ENCODE measurements around the gene WNT5A. TPM values are rescaled to one million over a fixed set of nuclear protein-coding genes. Genes with fewer than 3 reads are reported as not detected.
"Not testable (repeated sequence)": the region's sequence is repeated elsewhere in the genome, so short reads cannot be mapped to it uniquely, and the experiment has no call there.

WNT5A gene
- total and polyA plus RNA-seq, 10 donors = 1.1 to 26.7 (median 11.3) TPM

DNA sequence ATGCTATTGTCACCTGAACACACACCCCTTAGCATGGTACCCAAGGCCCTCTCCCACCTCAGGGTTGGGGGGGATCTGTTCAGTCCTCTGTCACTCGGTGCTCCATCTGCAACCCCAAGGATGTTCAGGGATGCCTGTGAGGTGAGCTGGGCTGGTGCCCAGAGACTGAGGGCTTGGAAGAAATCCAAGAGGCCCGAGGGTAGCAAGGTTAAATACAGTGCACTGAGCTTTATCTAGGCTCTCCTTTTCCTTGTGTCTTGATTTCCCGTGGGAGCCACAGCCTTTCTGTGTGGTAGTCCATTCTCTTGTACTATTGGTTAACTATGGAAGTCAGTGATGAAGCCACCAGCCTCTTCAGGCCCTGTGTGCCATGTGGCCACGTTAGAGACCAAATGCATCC is 18.7 kb upstream of the WNT5A start:
- no peak for DNase-seq
- no peak for TF ChIP-seq POLR2AphosphoS5 (IDR thresholded peaks at IDR 0.05)
- TF ChIP-seq POLR2A (IDR thresholded peaks at IDR 0.05) = no peak
- TF ChIP-seq, protein P1, sequence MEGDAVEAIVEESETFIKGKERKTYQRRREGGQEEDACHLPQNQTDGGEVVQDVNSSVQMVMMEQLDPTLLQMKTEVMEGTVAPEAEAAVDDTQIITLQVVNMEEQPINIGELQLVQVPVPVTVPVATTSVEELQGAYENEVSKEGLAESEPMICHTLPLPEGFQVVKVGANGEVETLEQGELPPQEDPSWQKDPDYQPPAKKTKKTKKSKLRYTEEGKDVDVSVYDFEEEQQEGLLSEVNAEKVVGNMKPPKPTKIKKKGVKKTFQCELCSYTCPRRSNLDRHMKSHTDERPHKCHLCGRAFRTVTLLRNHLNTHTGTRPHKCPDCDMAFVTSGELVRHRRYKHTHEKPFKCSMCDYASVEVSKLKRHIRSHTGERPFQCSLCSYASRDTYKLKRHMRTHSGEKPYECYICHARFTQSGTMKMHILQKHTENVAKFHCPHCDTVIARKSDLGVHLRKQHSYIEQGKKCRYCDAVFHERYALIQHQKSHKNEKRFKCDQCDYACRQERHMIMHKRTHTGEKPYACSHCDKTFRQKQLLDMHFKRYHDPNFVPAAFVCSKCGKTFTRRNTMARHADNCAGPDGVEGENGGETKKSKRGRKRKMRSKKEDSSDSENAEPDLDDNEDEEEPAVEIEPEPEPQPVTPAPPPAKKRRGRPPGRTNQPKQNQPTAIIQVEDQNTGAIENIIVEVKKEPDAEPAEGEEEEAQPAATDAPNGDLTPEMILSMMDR (IDR thresholded peaks at IDR 0.05 in 8 of 11, conservative IDR thresholded peaks at IDR 0.05 in 3 of 11) = no peak
- Histone ChIP-seq H3K27me3 (replicated peaks in 1 of 7) (no peaks in the 10 kb centered on the region), H3K4me1 (no peaks in the 10 kb centered on the region), H3K27ac (no peak overlapping the region), H3K9me3 (no peaks in the 10 kb centered on the region), H3K36me3 (no peaks in the 10 kb centered on the region), H3K4me3 (no peak overlapping the region)
- intact Hi-C loops (cut with DNase I; ENCODE audit: low total_unique reads) = no loop called here
- WGBS, 5 donors = 57 to 72% (median 67%) methylated on average over 4 of the region's 4 CpGs

DNA sequence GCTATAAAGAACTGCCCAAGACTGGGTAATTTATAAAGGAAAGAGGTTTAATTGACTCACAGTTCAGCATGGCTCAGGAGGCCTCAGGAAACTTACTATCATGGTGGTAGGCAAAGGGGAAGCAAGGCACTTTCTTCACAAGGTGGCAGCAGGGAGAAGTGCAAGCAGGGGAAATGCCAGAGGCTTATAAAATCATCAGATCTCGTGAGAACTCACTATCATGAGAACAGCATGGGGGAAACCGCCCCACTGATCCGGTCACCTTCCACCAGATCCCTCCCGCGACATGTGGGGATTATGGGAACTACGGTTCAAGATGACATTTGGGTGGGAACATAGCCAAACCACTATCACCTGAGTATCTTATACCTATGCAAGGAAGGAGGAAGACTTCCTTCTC is 18.0 kb upstream of the WNT5A start:
- 58 to 66% (median 65%) methylated on average over 6 of the region's 6 CpGs for WGBS, 5 donors
- H3K9me3 ChIP-seq; H3K27ac ChIP-seq; H3K4me1 ChIP-seq; DNase-seq; H3K36me3 ChIP-seq; intact Hi-C loops (cut with DNase I; ENCODE audit: low total_unique reads); H3K27me3 ChIP-seq (replicated peaks in 1 of 7); H3K4me3 ChIP-seq: not testable (repeated sequence)

DNA sequence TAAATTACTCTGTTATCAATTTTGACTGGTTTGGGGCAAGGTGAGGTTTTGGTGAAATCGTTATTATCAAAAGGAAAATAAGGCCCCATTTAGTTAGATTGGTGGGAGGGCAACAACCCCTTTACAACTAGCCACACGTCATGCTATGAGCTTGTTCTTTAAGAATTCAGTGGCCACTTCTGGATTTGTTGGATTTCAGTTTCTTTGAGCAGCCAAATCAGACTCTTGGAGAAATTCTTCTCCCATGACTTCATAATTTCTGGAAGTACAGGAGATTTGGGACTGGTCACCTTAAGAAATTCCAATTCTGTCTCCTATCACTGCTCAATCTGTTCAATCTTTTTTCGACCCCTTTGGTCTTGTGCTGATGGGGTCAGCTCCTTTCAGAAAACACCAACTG is 14.8 kb upstream of the WNT5A start:
- H3K4me3 ChIP-seq = no peak overlapping the region
- DNase-seq = no peak
- no peaks in the 10 kb centered on the region for H3K9me3 ChIP-seq
- TF ChIP-seq, protein P1 (IDR thresholded peaks at IDR 0.05 in 8 of 11, conservative IDR thresholded peaks at IDR 0.05 in 3 of 11) = no peak
- TF ChIP-seq POLR2A (IDR thresholded peaks at IDR 0.05) (no peak), POLR2AphosphoS5 (IDR thresholded peaks at IDR 0.05) (no peak)
- intact Hi-C loops (cut with DNase I; ENCODE audit: low total_unique reads) = no loop called here
- H3K27ac ChIP-seq = no peak overlapping the region
- H3K27me3 ChIP-seq (replicated peaks in 1 of 7) = no peaks in the 10 kb centered on the region
- no peaks in the 10 kb centered on the region for H3K36me3 ChIP-seq
- WGBS, 5 donors = 79 to 90% (median 86%) methylated on average over 3 of the region's 3 CpGs
- no peaks in the 10 kb centered on the region for H3K4me1 ChIP-seq

DNA sequence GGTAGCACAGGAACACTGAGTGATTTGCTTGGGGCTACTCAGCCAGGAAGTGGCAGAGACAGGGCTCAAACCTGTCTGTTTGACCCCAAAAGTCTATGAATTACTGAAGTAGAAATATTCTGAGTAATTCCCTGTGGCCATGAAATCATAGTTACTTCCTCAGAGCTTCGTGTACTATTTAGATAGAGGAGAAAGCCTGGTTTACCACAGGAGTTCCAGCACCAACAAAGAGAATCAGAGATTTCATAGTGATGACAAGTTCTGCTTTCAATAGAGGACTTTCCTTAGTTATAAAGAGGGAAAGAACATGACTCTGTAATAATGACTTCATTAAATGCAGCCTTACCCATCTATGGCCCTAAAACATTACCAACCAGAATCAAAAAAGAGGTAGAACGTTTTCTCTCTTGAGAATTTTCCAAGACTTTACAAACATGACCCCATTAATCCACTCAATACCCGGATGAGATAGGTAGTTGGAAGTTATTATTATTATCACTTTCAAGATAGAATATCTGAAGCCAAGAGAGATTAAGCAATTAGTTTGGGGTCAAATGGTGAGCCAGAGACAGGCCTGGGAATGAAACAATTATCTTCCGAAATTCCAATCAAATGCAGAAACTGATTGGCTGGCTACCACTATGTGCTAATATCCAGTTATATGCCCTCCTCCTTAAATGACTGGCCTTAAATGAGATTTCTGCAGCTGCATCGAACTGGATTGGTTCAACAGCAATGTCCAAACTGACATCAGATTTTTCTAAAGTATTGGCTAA is 13.6 kb upstream of the WNT5A start:
- Histone ChIP-seq H3K36me3 (no peaks in the 10 kb centered on the region), H3K27me3 (replicated peaks in 1 of 7) (no peaks in the 10 kb centered on the region), H3K27ac (no peak overlapping the region), H3K9me3 (no peaks in the 10 kb centered on the region), H3K4me1 (no peaks in the 10 kb centered on the region), H3K4me3 (no peak overlapping the region)
- intact Hi-C loops (cut with DNase I; ENCODE audit: low total_unique reads) = no loop called here
- DNase-seq = no peak
- TF ChIP-seq POLR2A (IDR thresholded peaks at IDR 0.05) = no peak
- 56 to 74% (median 68%) methylated on average over 5 of the region's 5 CpGs for whole genome bisulfite sequencing, 5 donors

DNA sequence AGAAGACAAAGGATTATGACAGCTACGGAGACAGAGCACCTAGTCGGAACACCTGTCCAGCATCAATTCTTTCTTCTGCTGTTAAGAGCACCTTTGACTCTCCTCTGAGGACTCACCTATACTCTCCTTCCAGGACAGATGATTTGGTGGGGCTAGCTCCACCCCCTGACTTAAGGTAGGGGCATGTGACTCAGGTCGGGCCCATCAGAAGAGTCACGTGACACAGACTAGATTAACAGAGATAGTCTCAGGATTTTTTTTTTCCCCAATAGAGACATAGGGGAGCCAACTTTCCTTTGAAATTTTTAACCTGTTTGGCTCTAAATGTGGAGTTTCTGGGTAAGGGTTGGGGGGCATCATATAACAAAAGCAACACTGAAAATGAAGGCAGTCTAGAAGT is 11.4 kb upstream of the WNT5A start:
- Histone ChIP-seq H3K4me1 (no peaks in the 10 kb centered on the region), H3K9me3 (no peaks in the 10 kb centered on the region), H3K27me3 (replicated peaks in 1 of 7) (no peaks in the 10 kb centered on the region), H3K36me3 (no peaks in the 10 kb centered on the region), H3K4me3 (no peak overlapping the region), H3K27ac (no peak overlapping the region)
- 82 to 87% (median 86%) methylated on average over 4 of the region's 4 CpGs for WGBS, 5 donors
- intact Hi-C loops (cut with DNase I; ENCODE audit: low total_unique reads) = no loop called here
- TF ChIP-seq, protein P1 (IDR thresholded peaks at IDR 0.05 in 8 of 11, conservative IDR thresholded peaks at IDR 0.05 in 3 of 11) = no peak
- no peak for TF ChIP-seq POLR2A (IDR thresholded peaks at IDR 0.05)
- no peak for TF ChIP-seq POLR2AphosphoS5 (IDR thresholded peaks at IDR 0.05)
- no peak for DNase-seq

Data from spleen (tissue), 11 donors.